NCI-H1092 treated with DMSO at 0.1 percent for 48 hours (cell line): Measurements from ENCODE around the gene CNGA3.

Experiments
- DNase-seq: peaks from one replicate; lab custom pipeline; 2025; lab: John Stamatoyannopoulos, UW

CNGA3 gene

GRCh38 chr2:98444436-98445176 lies 98.3 kb downstream of the CNGA3 start, which contains the start of gene INPP4A:
INPP4A (plus strand) TSS chr2:98444858; CDS start chr2:98520049, 75,191 bp downstream.
- DNase-seq: peak; percentile 54

GRCh38 chr2:98445177-98445682 lies 99.0 kb downstream of the CNGA3 start:
- peak; percentile 28 for DNase-seq

GRCh38 chr2:98445683-98446581 lies 99.7 kb downstream of the CNGA3 start:
- DNase-seq: no peak

GRCh38 chr2:98446850-98447249 lies 100.6 kb downstream of the CNGA3 start:
- no peak for DNase-seq
